GM18867 (cell line): Measurements from ENCODE around the gene VKORC1.
"Not testable (repeated sequence)": the region's sequence is repeated elsewhere in the genome, so short reads cannot be mapped to it uniquely, and the experiment has no call there.

Experiments
- ATAC-seq: cut with Tn5 transposase; IDR thresholded peaks from one replicate; pipeline ENCODE4 v1.9.1; 2021; ENCODE audit warnings: mild to moderate bottlenecking, moderate library complexity; ENCODE audit not compliant: unreplicated experiment

The VKORC1 gene

GRCh38 chr16:31094424-31095120 lies at the start of gene VKORC1:
Gene VKORC1 (minus strand): TSS chr16:31094797. CDS start chr16:31094729, 68 bp downstream.
- ATAC-seq, result peak; percentile 83

GRCh38 chr16:31143694-31144148 lies 49.1 kb upstream of the VKORC1 start:
- ATAC-seq, result no peak

- ATAC-seq, result no peak
Observed at GRCh38 chr16:31143011-31143693, 48.6 kb upstream of the VKORC1 start.

- ATAC-seq, result peak; percentile 77
Observed at GRCh38 chr16:31142109-31143010, 47.8 kb upstream of the VKORC1 start.

- no peak for ATAC-seq
Observed at GRCh38 chr16:31141489-31142108, 47.0 kb upstream of the VKORC1 start.

- ATAC-seq, result not testable (repeated sequence)
Observed at GRCh38 chr16:31141071-31141469, 46.5 kb upstream of the VKORC1 start.

GRCh38 chr16:31138621-31139578 lies 44.3 kb upstream of the VKORC1 start:
- no peak for ATAC-seq

GRCh38 chr16:31136822-31137499 lies 42.4 kb upstream of the VKORC1 start:
- ATAC-seq, result not testable (repeated sequence)

GRCh38 chr16:31136287-31136662 lies 41.7 kb upstream of the VKORC1 start:
- no peak for ATAC-seq

GRCh38 chr16:31135535-31136286 lies 41.1 kb upstream of the VKORC1 start, which contains the start of gene PRSS8:
Gene PRSS8 (minus strand): TSS chr16:31135727. CDS start chr16:31135498, 229 bp downstream.
- ATAC-seq, result no peak

GRCh38 chr16:31134625-31135534 lies 40.3 kb upstream of the VKORC1 start:
- no peak for ATAC-seq

GRCh38 chr16:31134091-31134571 lies 39.5 kb upstream of the VKORC1 start:
- no peak for ATAC-seq

- ATAC-seq, result no peak
Observed at GRCh38 chr16:31133046-31133501, 38.5 kb upstream of the VKORC1 start.

GRCh38 chr16:31132303-31132979 lies 37.8 kb upstream of the VKORC1 start:
- ATAC-seq, result no peak

- no peak for ATAC-seq
Observed at GRCh38 chr16:31131841-31132271, 37.3 kb upstream of the VKORC1 start.

- no peak for ATAC-seq
Observed at GRCh38 chr16:31131416-31131815, 36.8 kb upstream of the VKORC1 start.
